ENCODE measurements around the gene MBOAT7. TPM values are rescaled to one million over a fixed set of nuclear protein-coding genes. Genes with fewer than 3 reads are reported as not detected.
"Not testable (repeated sequence)": the region's sequence is repeated elsewhere in the genome, so short reads cannot be mapped to it uniquely, and the experiment has no call there.

Gene MBOAT7
- total and polyA plus RNA-seq, 4 donors, result 39.0 to 154 (median 73.3) TPM

DNA sequence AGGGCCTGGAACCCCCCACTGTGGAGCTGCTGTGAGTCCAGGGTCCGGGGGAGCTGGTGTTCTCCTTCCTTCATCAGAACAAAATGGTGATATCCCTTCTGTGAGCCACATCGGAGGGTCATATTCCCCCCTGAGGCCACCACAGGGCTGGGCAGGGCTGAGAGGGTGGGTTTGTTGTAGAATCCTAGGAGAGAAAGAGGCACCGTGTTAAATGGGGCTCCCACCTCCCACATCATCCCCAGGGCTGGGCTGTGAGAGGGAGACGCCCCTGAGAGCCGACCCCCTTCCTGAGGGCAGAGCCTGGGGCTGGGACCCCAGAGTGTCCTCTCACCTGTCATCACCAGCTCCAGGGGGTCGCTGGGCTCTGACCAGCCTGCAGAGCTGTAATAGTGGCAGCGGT, 32.6 kb upstream of the MBOAT7 start:
- DNase-seq; H3K4me3 ChIP-seq; H3K27ac ChIP-seq (ENCODE audit: low read depth in 1 of 2, low read length in 1 of 2); H3K4me1 ChIP-seq (ENCODE audit: control insufficient read depth in 5 of 5, insufficient read depth in 5 of 5, low read length in 5 of 5); H3K9ac ChIP-seq (ENCODE audit: insufficient read depth in 1 of 2, low read length in 2 of 2); H3K36me3 ChIP-seq (ENCODE audit: control insufficient read depth in 4 of 4, insufficient read depth in 4 of 4, low read length in 4 of 4); ATAC-seq (ENCODE audit: insufficient read depth, low FRiP score); H3K27me3 ChIP-seq (ENCODE audit: control insufficient read depth in 3 of 3, insufficient read depth in 3 of 3, low read length in 2 of 3); H3K9me3 ChIP-seq (ENCODE audit: control insufficient read depth in 4 of 4, insufficient read depth in 3 of 4, low read length in 3 of 4): not testable (repeated sequence)
- WGBS, 2 donors, result 82 to 98% methylated on average over 4 to 7 of the region's 7 CpGs

- not testable (repeated sequence) for H3K9me3 ChIP-seq (ENCODE audit: control insufficient read depth in 4 of 4, insufficient read depth in 3 of 4, low read length in 3 of 4); H3K4me1 ChIP-seq (ENCODE audit: control insufficient read depth in 5 of 5, insufficient read depth in 5 of 5, low read length in 5 of 5); H3K36me3 ChIP-seq (ENCODE audit: control insufficient read depth in 4 of 4, insufficient read depth in 4 of 4, low read length in 4 of 4); ATAC-seq (ENCODE audit: insufficient read depth, low FRiP score); H3K9ac ChIP-seq (ENCODE audit: insufficient read depth in 1 of 2, low read length in 2 of 2); H3K4me3 ChIP-seq; H3K27ac ChIP-seq (ENCODE audit: low read depth in 1 of 2, low read length in 1 of 2); DNase-seq; H3K27me3 ChIP-seq (ENCODE audit: control insufficient read depth in 3 of 3, insufficient read depth in 3 of 3, low read length in 2 of 3)
- WGBS, 2 donors, result 86 to 93% methylated on average over 1 to 5 of the region's 5 CpGs
These were observed 30.3 kb upstream of the MBOAT7 start for GRCh38 chr19:54219702-54220101.

GRCh38 chr19:54218960-54219661, 29.7 kb upstream of the MBOAT7 start:
- DNase-seq (no peak), ATAC-seq (ENCODE audit: insufficient read depth, low FRiP score) (no peak)
- TF ChIP-seq, protein P1, sequence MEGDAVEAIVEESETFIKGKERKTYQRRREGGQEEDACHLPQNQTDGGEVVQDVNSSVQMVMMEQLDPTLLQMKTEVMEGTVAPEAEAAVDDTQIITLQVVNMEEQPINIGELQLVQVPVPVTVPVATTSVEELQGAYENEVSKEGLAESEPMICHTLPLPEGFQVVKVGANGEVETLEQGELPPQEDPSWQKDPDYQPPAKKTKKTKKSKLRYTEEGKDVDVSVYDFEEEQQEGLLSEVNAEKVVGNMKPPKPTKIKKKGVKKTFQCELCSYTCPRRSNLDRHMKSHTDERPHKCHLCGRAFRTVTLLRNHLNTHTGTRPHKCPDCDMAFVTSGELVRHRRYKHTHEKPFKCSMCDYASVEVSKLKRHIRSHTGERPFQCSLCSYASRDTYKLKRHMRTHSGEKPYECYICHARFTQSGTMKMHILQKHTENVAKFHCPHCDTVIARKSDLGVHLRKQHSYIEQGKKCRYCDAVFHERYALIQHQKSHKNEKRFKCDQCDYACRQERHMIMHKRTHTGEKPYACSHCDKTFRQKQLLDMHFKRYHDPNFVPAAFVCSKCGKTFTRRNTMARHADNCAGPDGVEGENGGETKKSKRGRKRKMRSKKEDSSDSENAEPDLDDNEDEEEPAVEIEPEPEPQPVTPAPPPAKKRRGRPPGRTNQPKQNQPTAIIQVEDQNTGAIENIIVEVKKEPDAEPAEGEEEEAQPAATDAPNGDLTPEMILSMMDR (IDR thresholded peaks at IDR 0.05; ENCODE audit: control extremely low read depth, extremely low read depth), result no peak
- no peak overlapping the region for H3K27ac ChIP-seq (ENCODE audit: low read depth in 1 of 2, low read length in 1 of 2)
- no peak overlapping the region for H3K4me3 ChIP-seq
- peaks cover 0 to 5% (median 0%) of the 10 kb centered on the region in 3 donors for H3K27me3 ChIP-seq (ENCODE audit: control insufficient read depth in 3 of 3, insufficient read depth in 3 of 3, low read length in 2 of 3)
- 91 to 92% methylated on average over 26 to 27 of the region's 27 CpGs for WGBS, 2 donors
- no peak overlapping the region for H3K9ac ChIP-seq (ENCODE audit: insufficient read depth in 1 of 2, low read length in 2 of 2)
- H3K9me3 ChIP-seq (ENCODE audit: control insufficient read depth in 4 of 4, insufficient read depth in 3 of 4, low read length in 3 of 4), result no peaks in the 10 kb centered on the region
- no peaks in the 10 kb centered on the region for H3K4me1 ChIP-seq (ENCODE audit: control insufficient read depth in 5 of 5, insufficient read depth in 5 of 5, low read length in 5 of 5)
- H3K36me3 ChIP-seq (ENCODE audit: control insufficient read depth in 4 of 4, insufficient read depth in 4 of 4, low read length in 4 of 4), result peaks cover 0 to 6% (median 0%) of the 10 kb centered on the region in 4 donors

DNA sequence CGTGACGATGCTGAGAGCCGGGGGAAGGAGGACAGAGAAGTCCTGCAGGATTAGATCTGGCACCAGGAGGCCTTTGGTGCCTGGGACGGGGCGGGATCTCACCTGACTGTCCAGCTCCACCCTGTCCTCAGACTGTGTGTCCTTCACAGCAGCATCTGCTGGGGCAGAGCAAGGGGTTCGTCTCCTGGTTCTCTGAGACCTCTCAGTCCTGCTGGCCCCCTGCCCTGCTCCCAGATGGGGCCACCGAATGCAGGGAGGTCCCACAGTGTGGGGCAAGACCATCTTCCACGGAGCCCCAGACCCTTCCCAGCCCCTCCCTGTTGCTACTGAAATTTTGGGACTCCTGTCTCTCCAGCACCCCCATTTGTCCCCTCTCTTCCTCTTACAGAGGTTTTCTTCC, 28.9 kb upstream of the MBOAT7 start:
- TF ChIP-seq, protein P1 (IDR thresholded peaks at IDR 0.05; ENCODE audit: control extremely low read depth, extremely low read depth), result no peak
- Histone ChIP-seq H3K4me3 (no peak overlapping the region), H3K9me3 (ENCODE audit: control insufficient read depth in 4 of 4, insufficient read depth in 3 of 4, low read length in 3 of 4) (no peaks in the 10 kb centered on the region), H3K27ac (ENCODE audit: low read depth in 1 of 2, low read length in 1 of 2) (no peak overlapping the region), H3K36me3 (ENCODE audit: control insufficient read depth in 4 of 4, insufficient read depth in 4 of 4, low read length in 4 of 4) (peaks cover 0 to 6% (median 0%) of the 10 kb centered on the region in 4 donors), H3K4me1 (ENCODE audit: control insufficient read depth in 5 of 5, insufficient read depth in 5 of 5, low read length in 5 of 5) (no peaks in the 10 kb centered on the region), H3K9ac (ENCODE audit: insufficient read depth in 1 of 2, low read length in 2 of 2) (no peak overlapping the region), H3K27me3 (ENCODE audit: control insufficient read depth in 3 of 3, insufficient read depth in 3 of 3, low read length in 2 of 3) (peaks cover 0 to 5% (median 0%) of the 10 kb centered on the region in 3 donors)
- WGBS, 2 donors, result 80 to 84% methylated on average over 8 of the region's 8 CpGs
- no peak for DNase-seq
- ATAC-seq (ENCODE audit: insufficient read depth, low FRiP score), result no peak

GRCh38 chr19:54217517-54218247, 28.3 kb upstream of the MBOAT7 start:
- H3K9ac ChIP-seq (ENCODE audit: insufficient read depth in 1 of 2, low read length in 2 of 2); H3K36me3 ChIP-seq (ENCODE audit: control insufficient read depth in 4 of 4, insufficient read depth in 4 of 4, low read length in 4 of 4); H3K4me3 ChIP-seq; DNase-seq; H3K9me3 ChIP-seq (ENCODE audit: control insufficient read depth in 4 of 4, insufficient read depth in 3 of 4, low read length in 3 of 4); H3K4me1 ChIP-seq (ENCODE audit: control insufficient read depth in 5 of 5, insufficient read depth in 5 of 5, low read length in 5 of 5); H3K27me3 ChIP-seq (ENCODE audit: control insufficient read depth in 3 of 3, insufficient read depth in 3 of 3, low read length in 2 of 3); H3K27ac ChIP-seq (ENCODE audit: low read depth in 1 of 2, low read length in 1 of 2); ATAC-seq (ENCODE audit: insufficient read depth, low FRiP score): not testable (repeated sequence)
- 62 to 68% methylated on average over 14 to 17 of the region's 20 CpGs for WGBS, 2 donors

All from lung (tissue), 12 donors.